Activated naive CD4-positive, alpha-beta T cell treated with anti-CD3 and anti-CD28 coated beads, Interleukin-2, amount 50 U/mL, for 24 hours (primary cell): ENCODE measurements around the gene TRMT2B.

Source experiments
- H3K27ac Mint-ChIP-seq: one replicate; pipeline ENCODE4 v1.8.0; 2021; ENCODE audit warnings: mild to moderate bottlenecking, mixed read lengths
- H3K27me3 Mint-ChIP-seq: one replicate; pipeline ENCODE4 v1.8.0; 2021; ENCODE audit warnings: mixed read lengths
- H3K36me3 Mint-ChIP-seq: one replicate; pipeline ENCODE4 v1.8.0; 2021; ENCODE audit warnings: mixed read lengths
- H3K4me1 Mint-ChIP-seq: one replicate; pipeline ENCODE4 v1.8.0; 2021; ENCODE audit warnings: mixed read lengths
- H3K4me3 Mint-ChIP-seq: one replicate; pipeline ENCODE4 v1.8.0; 2021; ENCODE audit warnings: mild to moderate bottlenecking, mixed read lengths
- H3K9me3 Mint-ChIP-seq: one replicate; pipeline ENCODE4 v1.8.0; 2021; ENCODE audit warnings: mixed read lengths

Gene TRMT2B

DNA sequence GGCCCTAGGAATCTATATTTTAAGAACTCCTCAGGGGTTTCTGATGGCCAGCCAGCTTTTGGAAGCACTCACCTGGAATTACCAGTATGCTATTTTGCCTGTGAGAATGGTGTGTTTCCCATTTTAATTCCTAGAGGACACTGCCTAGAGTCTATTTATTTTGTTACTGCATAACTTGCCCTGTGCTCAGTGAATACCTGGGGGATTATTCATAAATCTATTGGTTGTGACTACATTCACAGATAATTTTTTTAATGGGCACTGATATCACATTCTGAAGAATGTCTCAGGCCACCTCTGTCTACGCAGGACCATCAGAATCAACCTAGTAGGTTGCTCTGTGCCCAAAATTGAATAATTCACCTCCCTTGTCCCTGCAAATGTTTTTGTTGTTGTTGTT lies 75.7 kb downstream of the TRMT2B start:
- peaks cover 4% of the 10 kb centered on the region for H3K4me1 Mint-ChIP-seq
- no peaks in the 10 kb centered on the region for H3K27me3 Mint-ChIP-seq
- H3K4me3 Mint-ChIP-seq: no peak overlapping the region
- H3K27ac Mint-ChIP-seq: no peak overlapping the region
- no peaks in the 10 kb centered on the region for H3K9me3 Mint-ChIP-seq
- H3K36me3 Mint-ChIP-seq: peaks cover 2% of the 10 kb centered on the region

DNA sequence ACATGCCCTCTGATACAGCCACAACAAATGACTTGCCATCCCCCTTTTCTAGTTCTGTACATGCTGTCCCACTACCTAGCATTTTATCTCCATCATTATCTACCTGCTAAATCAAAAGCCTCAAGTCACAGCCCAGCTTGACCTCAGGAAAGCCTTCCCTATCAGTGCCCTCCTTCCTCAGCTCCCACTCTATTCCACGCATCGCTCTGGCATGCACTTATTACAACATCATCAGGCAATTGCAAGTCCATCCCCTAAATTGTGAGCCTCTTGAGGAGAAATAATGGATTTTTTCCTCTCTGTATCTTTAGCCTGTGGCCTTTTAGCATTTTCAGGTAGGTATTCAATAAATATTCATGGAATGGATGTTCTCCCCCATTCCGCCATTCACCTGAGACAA lies 76.7 kb downstream of the TRMT2B start:
- Mint-ChIP-seq H3K4me3 (no peak overlapping the region), H3K27me3 (no peaks in the 10 kb centered on the region), H3K9me3 (no peaks in the 10 kb centered on the region), H3K27ac (no peak overlapping the region), H3K4me1 (peaks cover 4% of the 10 kb centered on the region), H3K36me3 (peaks cover 2% of the 10 kb centered on the region)

DNA sequence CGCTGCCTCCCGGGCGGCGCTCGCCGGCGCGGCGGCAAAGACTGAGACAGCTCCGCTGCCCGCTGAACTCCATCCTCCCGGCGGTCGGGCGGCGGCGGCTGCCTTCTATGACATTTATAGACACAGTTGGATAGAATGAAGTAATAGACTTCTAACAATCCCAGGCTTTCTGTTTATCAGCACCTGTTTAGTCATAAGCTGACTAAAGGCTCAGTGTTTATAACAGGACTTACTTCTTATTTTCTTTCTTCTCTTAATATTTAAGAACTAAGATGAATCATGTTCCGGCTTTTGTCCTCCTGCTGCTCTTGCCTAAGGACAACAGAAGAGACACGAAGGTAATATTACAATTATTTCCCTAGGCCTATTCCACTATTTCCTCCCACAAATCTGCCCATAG lies 78.5 kb downstream of the TRMT2B start:
- H3K4me3 Mint-ChIP-seq: no peak overlapping the region
- no peaks in the 10 kb centered on the region for H3K4me1 Mint-ChIP-seq
- no peaks in the 10 kb centered on the region for H3K9me3 Mint-ChIP-seq
- H3K27ac Mint-ChIP-seq: no peak overlapping the region
- no peaks in the 10 kb centered on the region for H3K36me3 Mint-ChIP-seq
- no peaks in the 10 kb centered on the region for H3K27me3 Mint-ChIP-seq

DNA sequence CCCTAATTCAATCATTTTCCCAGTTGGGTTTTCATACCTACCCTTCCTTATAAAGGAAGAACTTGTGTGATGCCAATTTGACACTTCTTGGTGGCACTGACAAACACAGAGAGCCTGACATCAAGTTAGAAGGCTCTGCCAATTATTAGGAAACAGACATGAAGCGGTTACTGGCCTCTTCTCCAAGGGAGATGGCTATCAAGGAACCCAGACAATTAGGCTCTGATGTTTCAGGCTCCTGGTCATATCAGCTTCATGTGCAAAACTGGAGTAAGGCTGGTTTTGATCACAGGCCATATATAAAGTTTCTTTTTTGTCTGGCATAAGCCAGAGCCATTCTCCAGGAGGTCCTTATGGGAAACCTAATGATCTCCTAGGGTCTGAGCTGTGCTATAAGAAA lies 82.0 kb downstream of the TRMT2B start:
- H3K36me3 Mint-ChIP-seq: no peaks in the 10 kb centered on the region
- no peak overlapping the region for H3K27ac Mint-ChIP-seq
- no peak overlapping the region for H3K4me3 Mint-ChIP-seq

DNA sequence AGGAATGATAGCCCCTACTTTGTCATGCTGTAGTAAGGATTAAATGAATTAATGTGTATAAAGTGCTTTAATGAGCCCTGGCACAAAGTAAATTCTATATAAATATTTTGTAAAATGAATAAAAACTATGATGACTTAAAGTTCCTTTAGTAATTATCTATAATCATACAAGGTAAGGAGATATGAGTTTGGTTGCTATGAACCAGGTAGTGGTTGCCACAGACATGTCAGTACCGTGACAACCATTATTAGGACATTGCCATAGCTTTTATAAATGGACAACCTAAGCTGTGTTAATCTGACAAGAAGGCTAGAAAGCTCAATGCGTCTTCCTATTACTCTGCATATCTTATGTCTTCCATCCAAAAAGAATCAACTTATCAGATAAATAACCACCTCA lies 82.5 kb downstream of the TRMT2B start, which contains the start of gene ARL13A:
TSS of gene ARL13A (plus strand) at position 301 of the 400 bp plus-strand sequence. CDS start 3,982 bp downstream, outside the sequence.
- H3K4me1 Mint-ChIP-seq: no peaks in the 10 kb centered on the region
- H3K9me3 Mint-ChIP-seq: no peaks in the 10 kb centered on the region
- H3K4me3 Mint-ChIP-seq: no peak within 1 kb of the TSS
- no peaks in the 10 kb centered on the region for H3K27me3 Mint-ChIP-seq
- no peak within 1 kb of the TSS for H3K27ac Mint-ChIP-seq
- no peaks in the 10 kb centered on the region for H3K36me3 Mint-ChIP-seq

More for the DNA sequence above, 82.0 kb downstream of the TRMT2B start:
- H3K9me3 Mint-ChIP-seq: no peaks in the 10 kb centered on the region
- H3K4me1 Mint-ChIP-seq: no peaks in the 10 kb centered on the region
- H3K27me3 Mint-ChIP-seq: no peaks in the 10 kb centered on the region

DNA sequence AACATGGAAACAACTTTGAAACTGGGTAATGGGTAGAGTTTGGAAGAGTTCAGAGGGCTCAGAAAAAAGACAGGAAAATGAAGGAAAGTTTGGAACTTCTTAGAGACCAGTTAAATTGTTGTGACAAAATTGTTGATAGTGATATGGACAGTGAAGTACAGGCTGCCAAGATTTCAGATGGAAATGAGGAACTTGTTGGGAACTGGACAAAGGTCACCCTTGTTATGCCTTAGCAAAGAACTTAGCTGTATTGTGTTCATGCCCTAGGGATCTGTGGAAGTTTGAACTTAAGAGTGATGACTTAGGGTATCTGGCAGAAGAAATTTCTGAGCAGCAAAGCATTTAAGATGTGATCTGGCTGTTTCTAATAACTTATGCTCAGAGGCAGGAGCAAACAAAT lies 87.5 kb downstream of the TRMT2B start:
- H3K27ac Mint-ChIP-seq: no peak overlapping the region
- no peaks in the 10 kb centered on the region for H3K36me3 Mint-ChIP-seq
- H3K4me3 Mint-ChIP-seq: no peak overlapping the region
- no peaks in the 10 kb centered on the region for H3K9me3 Mint-ChIP-seq
- no peaks in the 10 kb centered on the region for H3K27me3 Mint-ChIP-seq
- H3K4me1 Mint-ChIP-seq: no peaks in the 10 kb centered on the region

DNA sequence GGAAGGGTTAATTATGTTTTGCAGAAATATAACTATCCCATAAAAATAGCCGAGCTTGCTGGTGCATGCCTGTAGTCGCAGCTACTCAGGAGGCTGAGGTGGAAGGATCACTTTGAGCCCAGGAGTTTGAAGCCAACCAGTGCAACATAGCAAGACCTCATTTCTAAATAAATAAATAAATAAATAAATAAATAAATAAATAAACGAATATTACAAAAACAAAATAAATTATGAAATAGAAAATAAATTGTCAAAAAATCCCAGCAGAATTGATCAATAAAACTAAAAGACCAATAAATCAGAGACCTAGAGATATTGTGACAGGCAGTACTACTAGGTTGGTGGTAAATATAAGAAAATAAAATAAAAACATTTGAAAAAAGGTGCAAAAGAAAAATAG lies 89.1 kb downstream of the TRMT2B start:
- Mint-ChIP-seq H3K27me3 (no peaks in the 10 kb centered on the region), H3K4me3 (no peak overlapping the region), H3K36me3 (no peaks in the 10 kb centered on the region), H3K4me1 (no peaks in the 10 kb centered on the region), H3K9me3 (no peaks in the 10 kb centered on the region), H3K27ac (no peak overlapping the region)
